Posterior cingulate gyrus (tissue), 11 donors: ENCODE measurements around the gene YTHDC1.
A peak's percentile ranks its signal among the peaks of the same experiment; 100 is the strongest.
"Not testable (repeated sequence)": the region's sequence is repeated elsewhere in the genome, so short reads cannot be mapped to it uniquely, and the experiment has no call there.

Experiments used
- DNase-seq, 10 donors: peaks; one replicate each; pipeline versions ENCODE4 v3.0.0 to v3.0.0-alpha.2; 2020 to 2021; ENCODE audit warnings: mixed read lengths in 3 of 10
- intact Hi-C: fragments of 100-400 bp; cut with DNase I; formaldehyde crosslinking; loops from one replicate; pipeline ENCODE4 v1.15.1; 2023

Gene YTHDC1

GRCh38 chr4:68349649-68350360, at the start of gene YTHDC1:
YTHDC1 (minus strand) TSS chr4:68350090; CDS start chr4:68349753, 337 bp downstream.
- DNase-seq: peak; percentile 95 to 99 (median 97)
- intact Hi-C loops: no loop called here

GRCh38 chr4:68399306-68399705, 49.4 kb upstream of the YTHDC1 start:
- no peak for DNase-seq
- intact Hi-C loops: no loop called here

- intact Hi-C loops: no loop called here
- no peak for DNase-seq
Observed at GRCh38 chr4:68396756-68397155, 46.9 kb upstream of the YTHDC1 start.

- intact Hi-C loops: no loop called here
- no peak for DNase-seq
Observed at GRCh38 chr4:68391436-68391835, 41.5 kb upstream of the YTHDC1 start.

- intact Hi-C loops: no loop called here
- DNase-seq: no peak
Observed at GRCh38 chr4:68390205-68390935, 40.5 kb upstream of the YTHDC1 start.

- DNase-seq, intact Hi-C loops: not testable (repeated sequence)
Observed at GRCh38 chr4:68389386-68389913, 39.6 kb upstream of the YTHDC1 start.

- intact Hi-C loops: no loop called here
Observed at GRCh38 chr4:68388347-68388865, 38.5 kb upstream of the YTHDC1 start.

GRCh38 chr4:68385267-68385666, 35.4 kb upstream of the YTHDC1 start:
- intact Hi-C loops: no loop called here
- DNase-seq: no peak

More at GRCh38 chr4:68388347-68388865, 38.5 kb upstream of the YTHDC1 start:
- DNase-seq: no peak

- intact Hi-C loops: no loop called here
- DNase-seq: no peak
Observed at GRCh38 chr4:68383115-68383514, 33.2 kb upstream of the YTHDC1 start.

- intact Hi-C loops: no loop called here
Observed at GRCh38 chr4:68378226-68378625, 28.3 kb upstream of the YTHDC1 start.

GRCh38 chr4:68375667-68376559, 26.0 kb upstream of the YTHDC1 start:
- intact Hi-C loops: loop anchor here (1.0 kb wide), 1 partner anchor 105 kb away; no protein-coding TSS in a partner anchor
- DNase-seq: peak in 6 of 10 donors; percentile 16 to 74 (median 36)

More at GRCh38 chr4:68378226-68378625, 28.3 kb upstream of the YTHDC1 start:
- no peak for DNase-seq

GRCh38 chr4:68373513-68373912, 23.6 kb upstream of the YTHDC1 start:
- intact Hi-C loops: no loop called here
- DNase-seq: peak; percentile 74 to 98 (median 86)

- intact Hi-C loops: no loop called here
- DNase-seq: no peak
Observed at GRCh38 chr4:68372588-68372987, 22.7 kb upstream of the YTHDC1 start.

GRCh38 chr4:68369142-68369805, 19.4 kb upstream of the YTHDC1 start:
- no peak for DNase-seq
- intact Hi-C loops: no loop called here

GRCh38 chr4:68368691-68369131, 18.8 kb upstream of the YTHDC1 start:
- DNase-seq: no peak
- intact Hi-C loops: no loop called here

- DNase-seq: no peak
- intact Hi-C loops: no loop called here
Observed at GRCh38 chr4:68367835-68368234, 17.9 kb upstream of the YTHDC1 start.

GRCh38 chr4:68366600-68366999, 16.7 kb upstream of the YTHDC1 start:
- intact Hi-C loops: no loop called here
- no peak for DNase-seq

GRCh38 chr4:68365068-68365467, 15.2 kb upstream of the YTHDC1 start:
- intact Hi-C loops: no loop called here
- DNase-seq: no peak

GRCh38 chr4:68361146-68361589, 11.3 kb upstream of the YTHDC1 start:
- DNase-seq: no peak
- intact Hi-C loops: no loop called here
